HUDEP-2 (cell line): Measurements from ENCODE around the gene A1BG.
A peak's percentile ranks its signal among the peaks of the same experiment; 100 is the strongest.
"Not testable (repeated sequence)": the region's sequence is repeated elsewhere in the genome, so short reads cannot be mapped to it uniquely, and the experiment has no call there.

ENCODE experiments used
- DNase-seq, 76 experiments: peaks; one replicate each; lab custom pipeline; 2025; ENCODE audit not compliant: unreplicated experiment in 76 of 76; lab: John Stamatoyannopoulos, UW

A1BG gene

GRCh38 chr19:58362272-58362994 lies 9.1 kb upstream of the A1BG start, which contains the start of gene ZNF497:
Gene ZNF497 (minus strand): TSS chr19:58362751. CDS start chr19:58357635, 5,116 bp downstream.
- peak; percentile 62 to 100 (median 98) for DNase-seq

- peak in 68 of 76 experiments; percentile 22 to 97 (median 64) for DNase-seq
Measured at GRCh38 chr19:58361900-58362271, 8.6 kb upstream of the A1BG start.

- no peak for DNase-seq
Measured at GRCh38 chr19:58357481-58358145, 4.3 kb upstream of the A1BG start.

- DNase-seq = no peak
Measured at GRCh38 chr19:58356766-58357480, 3.6 kb upstream of the A1BG start.

GRCh38 chr19:58355908-58356765 lies 2.8 kb upstream of the A1BG start:
- no peak for DNase-seq

- no peak for DNase-seq
Measured at GRCh38 chr19:58355215-58355796, 2.0 kb upstream of the A1BG start.

- DNase-seq = no peak
Measured at GRCh38 chr19:58354478-58355030, 1.3 kb upstream of the A1BG start.

- no peak for DNase-seq
Measured at GRCh38 chr19:58353717-58354477, 605 bp upstream of the A1BG start.

GRCh38 chr19:58351990-58352755 lies 1.1 kb downstream of the A1BG start:
- no peak for DNase-seq

- DNase-seq = no peak
Measured at GRCh38 chr19:58351558-58351878, 1.8 kb downstream of the A1BG start.

GRCh38 chr19:58350871-58351557 lies 2.3 kb downstream of the A1BG start:
- DNase-seq = no peak

GRCh38 chr19:58350001-58350861 lies 3.1 kb downstream of the A1BG start:
- DNase-seq = no peak

- no peak for DNase-seq
Measured at GRCh38 chr19:58349590-58349989, 3.7 kb downstream of the A1BG start.

- DNase-seq = not testable (repeated sequence)
Measured at GRCh38 chr19:58348080-58348479, 5.2 kb downstream of the A1BG start.

- peak in 1 of 76 experiments; percentile 16 for DNase-seq
Measured at GRCh38 chr19:58346961-58347929, 6.0 kb downstream of the A1BG start.

- no peak for DNase-seq
Measured at GRCh38 chr19:58345558-58345957, 7.7 kb downstream of the A1BG start.
